EH (cell line): ENCODE data around the gene RIMS1.

Source experiments
- DNase-seq: peaks from one replicate; pipeline ENCODE4 v3.0.0-alpha.2; 2015; ENCODE audit warnings: low read depth

RIMS1 gene, protein sequence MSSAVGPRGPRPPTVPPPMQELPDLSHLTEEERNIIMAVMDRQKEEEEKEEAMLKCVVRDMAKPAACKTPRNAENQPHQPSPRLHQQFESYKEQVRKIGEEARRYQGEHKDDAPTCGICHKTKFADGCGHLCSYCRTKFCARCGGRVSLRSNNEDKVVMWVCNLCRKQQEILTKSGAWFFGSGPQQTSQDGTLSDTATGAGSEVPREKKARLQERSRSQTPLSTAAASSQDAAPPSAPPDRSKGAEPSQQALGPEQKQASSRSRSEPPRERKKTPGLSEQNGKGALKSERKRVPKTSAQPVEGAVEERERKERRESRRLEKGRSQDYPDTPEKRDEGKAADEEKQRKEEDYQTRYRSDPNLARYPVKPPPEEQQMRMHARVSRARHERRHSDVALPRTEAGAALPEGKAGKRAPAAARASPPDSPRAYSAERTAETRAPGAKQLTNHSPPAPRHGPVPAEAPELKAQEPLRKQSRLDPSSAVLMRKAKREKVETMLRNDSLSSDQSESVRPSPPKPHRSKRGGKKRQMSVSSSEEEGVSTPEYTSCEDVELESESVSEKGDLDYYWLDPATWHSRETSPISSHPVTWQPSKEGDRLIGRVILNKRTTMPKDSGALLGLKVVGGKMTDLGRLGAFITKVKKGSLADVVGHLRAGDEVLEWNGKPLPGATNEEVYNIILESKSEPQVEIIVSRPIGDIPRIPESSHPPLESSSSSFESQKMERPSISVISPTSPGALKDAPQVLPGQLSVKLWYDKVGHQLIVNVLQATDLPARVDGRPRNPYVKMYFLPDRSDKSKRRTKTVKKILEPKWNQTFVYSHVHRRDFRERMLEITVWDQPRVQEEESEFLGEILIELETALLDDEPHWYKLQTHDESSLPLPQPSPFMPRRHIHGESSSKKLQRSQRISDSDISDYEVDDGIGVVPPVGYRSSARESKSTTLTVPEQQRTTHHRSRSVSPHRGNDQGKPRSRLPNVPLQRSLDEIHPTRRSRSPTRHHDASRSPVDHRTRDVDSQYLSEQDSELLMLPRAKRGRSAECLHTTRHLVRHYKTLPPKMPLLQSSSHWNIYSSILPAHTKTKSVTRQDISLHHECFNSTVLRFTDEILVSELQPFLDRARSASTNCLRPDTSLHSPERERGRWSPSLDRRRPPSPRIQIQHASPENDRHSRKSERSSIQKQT (N-terminal part only)

DNA sequence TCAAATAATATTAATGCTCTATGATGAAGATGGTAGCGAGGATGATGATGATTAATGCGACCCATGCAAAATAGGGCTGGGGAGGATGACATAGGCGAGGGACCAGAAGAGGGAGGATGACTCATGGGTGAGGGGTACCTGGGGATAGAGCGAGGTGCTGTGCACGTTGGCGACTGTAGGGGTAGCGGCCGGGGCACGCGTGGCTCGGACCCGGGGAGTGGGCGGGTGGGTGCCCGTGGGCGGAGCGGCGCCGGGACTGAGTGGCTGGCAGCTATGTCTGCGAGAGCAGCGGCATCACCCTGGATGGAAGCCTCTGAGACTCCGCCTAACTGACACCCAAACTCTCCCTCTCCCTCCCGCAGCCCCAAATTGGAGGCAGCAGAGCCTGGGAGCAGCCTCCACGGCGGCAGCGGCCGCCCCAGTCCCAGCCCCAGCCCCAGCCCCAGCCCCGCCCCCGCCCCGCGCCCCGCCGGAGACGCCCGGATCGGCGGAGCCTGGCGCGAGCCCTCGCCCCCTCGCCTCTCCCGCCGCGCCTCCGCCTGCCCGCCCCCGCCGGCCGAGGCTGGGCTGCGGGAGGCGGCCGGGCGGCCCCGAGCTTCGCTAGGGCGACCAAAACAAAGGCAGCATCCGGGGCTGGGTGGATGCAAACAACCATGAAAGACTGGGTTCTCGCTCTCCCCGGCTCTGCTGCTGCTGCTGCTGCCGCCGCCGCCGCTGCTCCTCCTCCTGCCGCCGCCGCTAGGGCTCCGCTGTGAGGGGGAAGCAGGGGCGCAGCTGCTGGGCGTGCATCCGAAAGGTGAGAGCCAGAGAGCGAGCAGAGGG lies at the start of gene RIMS1:
RIMS1 (plus strand) TSS at position 367 of the 822 bp plus-strand sequence. CDS start 474 bp downstream, outside the sequence.
- peak; percentile 37 for DNase-seq

DNA sequence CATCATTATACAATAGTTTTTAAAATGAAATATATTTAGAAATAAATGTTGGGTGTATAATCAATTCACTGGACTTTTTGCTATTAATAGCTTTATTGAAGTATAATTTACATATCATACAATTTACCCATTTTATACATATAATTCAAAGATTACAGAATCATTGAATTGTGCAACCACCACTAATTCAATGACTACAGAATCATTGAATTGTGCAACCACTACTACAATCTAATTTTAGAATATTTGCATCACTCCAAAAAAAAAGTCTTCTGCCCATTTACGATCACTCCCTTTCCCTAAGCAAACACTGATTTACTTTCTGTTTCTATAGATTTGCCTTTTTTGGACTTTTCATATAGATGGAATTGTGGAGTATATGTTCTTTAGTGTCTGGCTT lies 35.1 kb upstream of the RIMS1 start:
- DNase-seq = no peak

DNA sequence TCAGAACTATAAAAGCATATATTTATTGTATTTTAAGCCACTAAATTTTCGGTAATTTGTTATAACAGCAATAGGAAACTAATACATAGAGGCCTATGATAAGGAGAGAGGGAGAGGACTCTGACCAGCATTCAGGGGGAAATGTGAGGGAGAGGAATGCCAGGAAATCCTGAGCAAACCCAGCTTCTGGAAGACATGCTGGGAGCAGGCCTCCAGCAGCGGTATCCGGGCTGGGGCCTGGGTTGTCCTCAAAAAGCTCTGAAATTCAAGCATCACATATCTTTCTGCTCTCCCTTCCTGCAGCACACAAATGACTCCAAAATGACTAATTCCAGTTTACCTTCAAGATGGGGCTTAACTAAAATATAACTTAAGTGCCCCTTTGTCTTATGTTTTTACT lies 33.4 kb upstream of the RIMS1 start:
- DNase-seq = no peak

DNA sequence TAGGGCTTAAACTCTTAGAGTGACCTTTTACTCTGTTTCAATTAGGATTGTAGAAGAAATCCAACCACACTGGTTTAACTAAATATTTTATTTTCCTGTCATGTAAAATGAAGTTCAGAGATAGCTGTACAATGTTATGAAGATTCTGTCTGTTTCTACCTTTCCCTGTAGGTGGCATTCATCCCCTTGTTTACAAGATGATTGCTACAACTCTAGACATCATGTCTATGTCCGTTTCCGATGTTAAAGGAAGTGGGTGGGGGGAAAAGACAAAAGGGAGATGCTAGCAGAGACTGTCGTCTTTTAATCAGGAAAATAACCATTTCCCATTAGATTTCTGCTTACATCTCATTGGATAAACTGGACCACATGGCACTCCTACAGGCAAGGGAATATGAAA lies 30.9 kb upstream of the RIMS1 start:
- peak; percentile 9 for DNase-seq

DNA sequence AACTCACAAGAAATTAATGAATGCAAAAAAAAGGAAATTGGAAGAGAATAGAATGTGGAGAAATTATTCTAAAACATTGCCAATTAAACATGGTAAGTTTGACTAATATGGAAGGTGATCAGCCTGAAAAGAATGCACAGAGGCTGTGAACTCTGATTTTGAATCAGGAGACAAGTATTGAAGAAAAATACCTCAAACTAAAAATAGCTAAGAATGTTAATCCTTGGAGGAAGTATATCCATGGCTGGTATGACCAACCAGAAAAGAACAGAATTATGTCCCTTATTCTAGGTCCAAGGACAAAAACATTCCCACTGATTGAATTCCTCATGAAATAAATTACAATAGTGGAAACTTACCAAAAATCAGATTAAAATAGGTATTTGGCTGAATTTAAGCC lies 7.3 kb upstream of the RIMS1 start:
- DNase-seq = peak; percentile 72

DNA sequence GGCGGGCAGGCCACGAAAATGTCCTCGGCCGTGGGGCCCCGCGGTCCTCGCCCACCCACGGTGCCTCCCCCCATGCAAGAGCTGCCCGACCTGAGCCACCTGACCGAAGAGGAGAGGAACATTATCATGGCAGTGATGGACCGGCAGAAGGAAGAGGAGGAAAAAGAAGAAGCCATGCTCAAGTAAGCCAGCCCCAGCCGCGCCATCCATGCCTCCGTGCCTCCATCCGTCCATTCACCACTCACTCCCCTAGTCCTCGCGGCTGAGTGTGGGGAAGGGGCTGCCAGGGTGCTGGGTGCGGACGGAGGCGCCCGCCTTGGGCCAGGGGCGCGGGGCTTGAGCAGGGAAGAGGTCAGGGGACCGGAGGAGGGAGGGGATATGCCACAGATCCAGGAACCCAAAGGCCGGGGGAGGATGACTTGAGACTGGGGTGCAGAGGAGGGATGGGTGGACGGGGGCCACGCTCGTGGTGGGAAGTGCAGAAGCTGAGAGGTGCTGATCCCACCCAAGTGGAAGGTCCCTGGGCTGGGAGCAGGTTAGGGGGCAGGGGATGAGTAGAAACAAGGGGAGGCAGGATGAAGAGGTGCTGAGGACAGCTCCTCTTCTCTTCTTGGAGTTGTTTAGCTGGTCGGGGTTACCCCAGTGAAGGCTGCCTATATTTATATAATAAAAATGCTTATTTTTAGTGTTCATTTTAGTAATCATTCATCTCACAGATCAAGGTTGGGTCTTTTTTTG lies 825 bp downstream of the RIMS1 start:
- no peak for DNase-seq

DNA sequence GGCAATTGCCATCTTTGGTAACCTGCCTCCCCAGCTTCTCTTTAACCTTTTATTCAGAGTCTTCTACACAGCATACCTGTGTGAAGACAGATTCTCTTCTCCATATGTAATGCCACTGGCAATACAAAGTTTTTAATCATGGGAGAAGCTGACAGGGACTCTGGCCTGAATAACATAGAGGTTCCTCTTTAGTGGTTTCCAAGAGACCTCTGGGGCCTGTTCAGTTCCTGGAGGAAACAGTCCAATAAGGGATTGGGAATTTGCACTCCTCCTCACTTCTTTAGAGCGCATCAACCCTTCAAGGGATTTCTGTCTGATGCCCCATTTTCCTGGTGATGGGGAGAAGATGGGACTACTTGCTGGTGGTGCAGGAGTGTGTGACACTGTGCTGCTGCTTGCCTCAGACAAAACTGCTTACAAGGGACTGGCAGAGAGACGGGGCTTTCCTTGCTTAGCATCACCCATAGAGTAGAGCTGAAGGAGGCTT lies 1.4 kb downstream of the RIMS1 start:
- DNase-seq = no peak

DNA sequence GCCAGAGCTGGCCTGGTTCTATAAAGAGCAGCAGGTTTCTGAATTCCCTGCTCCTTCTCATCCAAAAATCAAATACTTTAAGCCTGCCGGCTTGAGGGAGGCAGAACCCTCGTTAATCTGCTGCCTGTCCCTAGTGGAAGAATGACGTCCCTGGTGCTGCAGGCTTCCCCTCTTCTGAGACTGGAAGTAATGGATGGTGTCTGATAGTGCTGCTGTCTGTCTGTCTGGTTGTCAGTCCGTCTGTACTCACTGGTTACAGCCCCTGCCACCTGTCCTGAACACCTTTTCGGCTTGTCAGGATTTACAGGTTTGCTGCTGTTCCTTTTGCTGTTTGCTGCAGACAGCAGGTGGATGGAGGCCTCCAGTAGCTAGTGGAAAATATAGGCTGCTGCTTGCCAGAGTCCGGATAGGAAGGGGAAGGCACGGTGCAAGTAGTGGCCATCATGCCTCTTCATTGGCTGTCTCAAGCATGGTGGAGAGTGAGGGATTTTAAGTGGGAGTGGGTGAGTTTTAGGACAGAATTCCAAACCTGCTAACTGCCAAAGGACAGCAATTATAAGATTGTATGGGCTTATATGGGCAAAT lies 2.5 kb downstream of the RIMS1 start:
- DNase-seq = no peak

DNA sequence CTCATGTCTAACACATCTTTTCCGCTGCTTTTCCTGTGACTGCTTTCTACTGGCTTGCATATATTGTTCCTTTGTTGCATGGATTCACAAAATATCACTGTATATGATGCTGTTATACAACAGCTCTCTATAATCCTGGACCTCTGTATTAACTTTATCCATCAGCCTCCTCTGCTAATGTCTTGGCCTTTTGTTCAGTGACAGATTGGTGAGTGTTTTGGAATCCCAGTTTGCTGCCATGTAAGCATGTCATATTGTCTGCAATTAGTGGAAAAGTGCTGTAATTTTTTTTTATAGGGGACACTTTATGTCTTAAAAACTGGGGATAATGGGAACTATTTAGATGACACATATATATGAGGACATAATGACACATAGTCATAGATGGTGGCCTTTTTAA lies 3.0 kb downstream of the RIMS1 start:
- DNase-seq = no peak

DNA sequence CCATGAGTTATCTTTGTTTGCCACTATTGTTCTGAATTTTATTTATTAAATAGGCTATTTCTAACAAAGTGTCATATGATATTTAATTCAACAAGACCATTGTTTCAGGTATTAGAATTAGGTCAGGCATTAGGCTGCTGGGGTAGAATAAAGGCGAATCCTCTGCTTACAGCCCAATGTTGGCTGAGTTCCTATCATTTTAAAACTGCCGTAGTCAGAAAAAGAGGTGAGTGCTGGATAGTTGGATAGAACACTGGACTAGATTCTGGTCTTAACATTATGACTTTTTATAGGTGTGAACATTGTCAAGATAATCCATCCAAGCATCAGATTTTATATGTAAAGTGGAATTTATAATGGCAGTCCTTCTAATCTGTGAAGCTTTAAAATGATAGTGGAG lies 6.3 kb downstream of the RIMS1 start:
- DNase-seq = no peak

DNA sequence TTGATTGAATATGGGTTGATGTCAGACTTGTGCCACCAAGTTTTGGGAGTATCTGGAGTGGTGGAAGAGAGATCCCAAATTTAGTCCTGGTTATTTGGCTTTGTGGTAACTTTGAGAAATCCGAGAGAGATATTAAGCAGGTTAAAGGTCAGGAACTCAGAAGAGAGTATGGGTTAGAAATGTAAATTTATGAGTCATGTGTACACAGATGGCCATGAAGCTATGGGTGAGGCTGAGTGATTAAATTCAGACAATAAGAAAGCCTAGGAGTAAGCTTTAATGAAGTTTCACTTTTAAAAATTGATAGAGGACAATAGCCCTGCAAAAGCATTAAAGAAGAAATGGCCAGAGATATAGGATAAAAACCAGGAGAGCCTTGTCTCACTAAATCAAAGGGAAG lies 14.3 kb downstream of the RIMS1 start:
- DNase-seq = peak; percentile 2

DNA sequence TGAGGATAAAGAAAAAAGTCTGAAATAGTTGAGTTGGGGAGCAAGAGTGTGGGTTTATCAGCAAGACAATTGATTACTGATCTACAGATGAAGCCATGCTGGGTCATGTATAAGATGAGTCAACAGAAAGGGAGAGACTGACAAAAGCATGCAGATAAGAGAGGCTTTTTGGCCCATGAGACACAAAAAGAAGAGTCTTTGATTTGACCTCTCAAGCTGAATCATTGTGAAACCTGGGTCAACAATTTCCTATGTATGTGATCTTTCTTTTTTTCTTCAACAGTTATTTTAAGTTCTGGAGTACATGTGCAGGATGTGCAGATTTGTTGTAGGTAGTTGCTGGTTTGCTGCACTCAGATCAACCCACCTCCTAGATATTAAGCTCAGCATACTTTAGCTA lies 15.9 kb downstream of the RIMS1 start:
- no peak for DNase-seq

DNA sequence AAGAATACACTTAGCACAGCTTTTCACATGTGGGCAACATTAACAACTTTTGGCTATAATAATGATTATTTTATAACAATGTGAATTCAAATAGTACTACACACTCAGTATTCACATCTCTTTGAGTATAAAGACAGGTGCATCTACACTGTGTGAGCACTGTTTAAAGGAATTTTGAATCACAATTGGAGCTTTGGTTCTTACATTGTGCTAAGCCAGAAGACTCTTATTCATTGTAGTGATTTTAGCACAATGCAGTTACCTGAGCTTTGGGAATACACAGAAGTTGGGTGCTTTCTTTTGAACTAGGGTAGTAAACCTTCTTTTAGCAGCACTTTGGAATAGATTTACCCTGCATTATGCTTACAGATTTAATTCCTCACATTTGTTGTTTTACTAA lies 20.5 kb downstream of the RIMS1 start:
- DNase-seq = no peak

DNA sequence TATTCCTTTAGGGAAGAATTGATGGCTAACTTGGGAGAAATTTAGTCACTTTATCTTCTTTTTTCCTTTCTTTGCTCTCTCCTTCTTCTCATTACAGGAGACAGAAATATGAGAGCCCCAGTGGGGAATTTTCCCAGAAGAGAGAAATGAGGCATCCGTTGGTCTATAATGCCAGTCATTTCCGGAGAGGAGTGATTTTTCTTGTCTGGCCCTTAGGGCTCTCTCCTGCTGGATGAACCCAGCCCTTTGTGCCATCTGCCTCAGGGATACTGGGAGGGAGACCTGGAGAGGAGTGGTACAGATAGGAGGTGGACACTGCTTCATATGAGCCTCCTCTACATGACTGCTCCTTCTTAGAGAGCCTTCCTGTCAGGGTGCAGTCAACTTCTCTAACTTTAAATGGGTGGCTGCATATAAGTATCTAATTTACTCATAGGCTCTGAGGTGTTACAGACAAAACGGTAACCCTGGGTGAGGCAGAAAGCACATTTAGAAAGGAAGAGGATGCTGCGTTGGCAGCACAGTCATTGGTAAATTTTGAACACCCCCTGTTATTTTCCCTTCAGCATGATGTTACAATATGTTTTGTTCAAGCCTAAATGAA lies 21.9 kb downstream of the RIMS1 start:
- DNase-seq = no peak

DNA sequence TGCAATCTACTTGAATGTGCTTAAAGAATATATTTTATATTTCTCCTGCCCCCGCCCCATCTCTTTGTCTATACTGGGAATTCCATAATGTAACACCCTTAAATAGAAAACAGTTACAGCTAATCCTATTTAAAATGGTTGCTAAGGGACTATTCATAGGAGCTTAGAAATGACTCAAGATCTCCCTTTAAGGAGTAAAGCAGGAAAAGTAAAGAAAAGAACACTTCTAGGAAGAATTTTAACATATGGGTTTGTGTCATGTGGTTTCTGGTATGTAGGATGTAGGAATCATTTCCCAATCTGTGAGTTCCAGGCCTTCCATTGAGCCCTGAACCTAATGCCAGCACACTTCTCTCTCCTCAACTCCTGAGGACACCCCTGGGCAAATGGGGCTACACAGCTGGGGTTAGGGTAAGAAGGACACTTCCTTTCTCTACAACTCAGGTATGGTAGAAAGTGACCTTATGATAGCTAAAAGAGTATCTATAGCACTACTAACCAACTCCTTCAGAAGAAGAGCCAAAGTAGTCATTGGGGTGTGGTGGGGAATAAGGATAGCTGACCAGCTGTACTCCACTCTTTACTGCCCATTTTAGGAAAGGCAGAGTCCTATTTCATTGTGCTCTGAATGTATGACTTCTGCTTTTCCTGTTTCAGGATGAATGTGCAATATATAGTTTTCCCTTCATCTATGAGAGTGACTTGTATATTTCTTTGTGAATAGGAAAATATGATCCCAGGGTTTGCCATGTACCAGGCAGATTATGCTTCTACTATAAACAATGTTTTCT lies 27.3 kb downstream of the RIMS1 start:
- DNase-seq = no peak

DNA sequence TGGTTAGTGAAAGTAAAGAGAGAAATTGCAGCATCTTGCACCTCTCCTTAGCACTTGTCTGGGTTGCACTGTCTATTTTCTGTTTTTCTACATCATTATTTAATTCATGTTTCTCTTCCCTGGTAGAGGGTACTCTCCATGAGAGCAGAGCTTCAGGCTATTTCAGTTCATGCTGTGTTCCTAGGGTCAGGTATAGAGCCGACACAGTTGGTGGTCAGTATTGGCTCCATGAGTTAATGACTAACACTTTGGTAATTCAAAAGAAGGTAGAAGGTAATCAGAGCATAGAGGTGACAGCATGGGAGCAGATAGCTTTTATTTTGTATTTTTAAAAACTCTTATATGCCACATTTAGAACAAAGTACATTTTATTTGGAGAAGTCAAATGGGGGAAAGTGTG lies 42.7 kb downstream of the RIMS1 start:
- DNase-seq = no peak

DNA sequence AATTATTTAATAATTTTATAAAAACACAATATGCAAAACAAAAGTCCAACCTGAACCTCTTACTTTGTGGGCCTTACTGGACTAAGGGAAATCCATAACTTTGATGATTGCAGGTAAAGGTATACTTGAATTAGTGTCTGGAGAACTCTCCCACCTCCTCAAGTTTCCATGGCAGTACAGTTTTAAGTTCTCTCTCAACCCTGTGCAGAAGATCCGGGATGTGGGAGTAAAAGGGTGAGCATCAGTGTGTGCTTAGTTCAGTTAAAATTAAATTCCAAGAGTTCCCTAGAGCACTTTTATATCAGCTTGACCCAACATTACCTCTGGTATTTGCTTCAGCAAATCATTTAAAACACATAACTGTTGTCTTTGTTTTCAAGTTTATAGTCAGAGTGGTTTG lies 47.5 kb downstream of the RIMS1 start:
- DNase-seq = no peak

DNA sequence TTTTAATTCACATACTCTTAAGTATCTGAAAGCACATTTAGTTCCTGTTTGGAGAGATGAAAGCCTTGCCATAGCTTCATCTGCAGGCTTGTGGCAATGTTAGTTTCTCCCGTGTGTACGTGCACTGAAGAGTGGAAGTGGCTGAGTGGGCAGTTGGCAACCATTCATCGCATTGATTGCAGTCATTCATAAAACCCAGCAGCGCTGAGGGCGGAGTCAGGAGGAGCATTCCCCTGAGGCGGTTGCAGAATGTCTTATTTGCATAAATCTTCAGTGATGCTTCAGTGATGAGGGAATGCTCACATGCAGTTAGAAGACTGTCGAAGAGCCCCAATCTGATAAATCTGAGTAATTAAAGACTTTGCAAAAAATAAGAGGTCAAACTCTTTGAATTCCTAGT lies 79.1 kb downstream of the RIMS1 start:
- no peak for DNase-seq

DNA sequence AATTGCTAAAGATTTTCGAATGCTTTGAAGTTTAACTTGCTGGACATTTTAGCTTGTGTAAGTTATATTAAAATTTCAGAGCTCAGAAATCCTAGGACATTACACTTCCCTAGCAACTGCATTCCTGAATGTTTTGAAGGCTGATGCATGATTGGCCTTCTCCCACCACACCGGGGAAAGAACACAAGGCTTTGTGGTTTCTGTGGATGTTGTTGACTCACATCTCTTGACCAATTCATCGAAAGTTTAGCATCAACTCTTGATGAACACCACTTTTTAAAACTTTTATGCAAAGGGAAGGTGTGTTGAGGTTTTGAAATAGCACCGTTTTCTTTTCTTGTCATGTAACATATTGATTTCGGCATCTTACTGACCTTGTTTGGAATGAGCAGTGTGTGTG lies 81.1 kb downstream of the RIMS1 start:
- DNase-seq = peak; percentile 22
